Measurements from ENCODE around the gene TPD52L1. TPM values are rescaled to one million over a fixed set of nuclear protein-coding genes. Genes with fewer than 3 reads are reported as not detected.
A peak's percentile ranks its signal among the peaks of the same experiment; 100 is the strongest.

The TPD52L1 gene
- total RNA-seq, 1 donor from 2014 or later: 15.6 TPM

- Histone ChIP-seq H3K27ac (no peak overlapping the region), H3K9me3 (no peaks in the 10 kb centered on the region), H3K36me3 (peaks cover 9% of the 10 kb centered on the region), H3K4me3 (no peak overlapping the region), H3K4me1 (peaks cover 19% of the 10 kb centered on the region), H3K27me3 (ENCODE audit: low read depth) (no peaks in the 10 kb centered on the region)
- DNase-seq: no peak
- no peak for TF ChIP-seq CTCF (IDR thresholded peaks at IDR 0.05)
- intact Hi-C loops (cut with DNase I): no loop called here
- no peak for ATAC-seq
Measured at GRCh38 chr6:125303512-125303854, 149.9 kb downstream of the TPD52L1 start.

DNA sequence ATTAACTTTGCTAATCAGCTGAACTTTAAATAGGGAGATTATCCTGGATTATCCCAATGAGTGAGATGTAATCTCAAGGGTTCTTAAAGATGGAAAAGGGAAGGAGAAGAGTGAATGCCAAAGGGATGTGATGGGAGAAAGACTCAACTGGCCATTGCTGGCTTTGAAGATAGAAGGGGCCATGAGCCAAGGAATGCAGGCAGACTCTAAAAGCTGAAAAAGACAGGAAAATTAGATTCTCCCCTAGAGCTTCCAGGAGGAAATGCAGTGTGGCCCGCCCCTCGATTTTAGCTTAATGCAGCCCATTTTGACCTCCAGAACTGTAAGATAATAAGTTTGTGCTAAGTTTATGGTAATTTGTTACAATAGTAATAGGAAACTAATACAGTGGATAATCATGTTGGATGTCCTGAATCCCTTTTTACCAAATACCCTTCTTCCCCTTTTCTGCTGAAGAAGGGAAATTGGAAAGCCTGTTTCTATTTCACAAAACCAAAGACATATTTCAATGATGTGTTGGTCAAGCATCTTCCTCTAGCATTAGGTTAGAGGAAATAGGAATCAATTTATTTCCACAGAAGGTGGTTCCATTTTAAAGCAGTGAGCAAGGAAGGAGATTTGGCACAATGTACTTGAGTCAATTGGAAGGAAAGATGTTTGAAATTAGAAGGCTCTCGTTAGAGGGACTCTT, 151.5 kb downstream of the TPD52L1 start:
- intact Hi-C loops (cut with DNase I): no loop called here

DNA sequence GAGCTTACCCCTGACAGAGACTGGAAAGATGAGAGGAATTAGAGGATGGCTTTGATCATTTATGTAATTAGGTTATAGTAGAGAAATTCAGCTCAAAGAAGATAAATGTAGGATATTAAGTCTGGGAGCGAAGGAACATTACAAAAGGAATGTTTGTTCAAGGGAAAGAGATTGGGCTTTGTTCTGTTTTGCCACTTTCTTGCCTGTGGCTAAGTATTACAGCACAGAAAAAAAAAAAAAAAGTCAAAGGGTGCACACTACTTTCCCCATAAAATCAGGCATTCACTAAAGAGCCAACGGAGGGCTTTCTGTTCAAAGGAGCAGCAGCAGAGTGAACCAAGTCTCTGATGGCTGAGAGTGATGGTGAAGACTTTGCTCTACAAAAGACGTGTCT, 153.2 kb downstream of the TPD52L1 start:
- no peaks in the 10 kb centered on the region for H3K9me3 ChIP-seq
- H3K36me3 ChIP-seq: no peaks in the 10 kb centered on the region
- DNase-seq (no peak), ATAC-seq (no peak)
- no peaks in the 10 kb centered on the region for H3K27me3 ChIP-seq (ENCODE audit: low read depth)
- H3K4me3 ChIP-seq: no peak overlapping the region
- TF ChIP-seq CTCF (IDR thresholded peaks at IDR 0.05): no peak
- H3K27ac ChIP-seq: no peak overlapping the region
- H3K4me1 ChIP-seq: no peaks in the 10 kb centered on the region
- intact Hi-C loops (cut with DNase I): no loop called here

More for the DNA sequence above, 151.5 kb downstream of the TPD52L1 start:
- Histone ChIP-seq H3K4me3 (no peak overlapping the region), H3K4me1 (peaks cover 9% of the 10 kb centered on the region), H3K36me3 (no peaks in the 10 kb centered on the region), H3K27me3 (ENCODE audit: low read depth) (no peaks in the 10 kb centered on the region), H3K9me3 (no peaks in the 10 kb centered on the region), H3K27ac (no peak overlapping the region)
- ATAC-seq (no peak), DNase-seq (no peak)
- TF ChIP-seq CTCF (IDR thresholded peaks at IDR 0.05): no peak

GRCh38 chr6:125307150-125307838, 153.7 kb downstream of the TPD52L1 start:
- intact Hi-C loops (cut with DNase I): no loop called here
- Histone ChIP-seq H3K9me3 (no peaks in the 10 kb centered on the region), H3K4me1 (no peaks in the 10 kb centered on the region), H3K36me3 (no peaks in the 10 kb centered on the region), H3K4me3 (no peak overlapping the region), H3K27ac (no peak overlapping the region), H3K27me3 (ENCODE audit: low read depth) (no peaks in the 10 kb centered on the region)
- no peak for TF ChIP-seq CTCF (IDR thresholded peaks at IDR 0.05)
- ATAC-seq (no peak), DNase-seq (no peak)

DNA sequence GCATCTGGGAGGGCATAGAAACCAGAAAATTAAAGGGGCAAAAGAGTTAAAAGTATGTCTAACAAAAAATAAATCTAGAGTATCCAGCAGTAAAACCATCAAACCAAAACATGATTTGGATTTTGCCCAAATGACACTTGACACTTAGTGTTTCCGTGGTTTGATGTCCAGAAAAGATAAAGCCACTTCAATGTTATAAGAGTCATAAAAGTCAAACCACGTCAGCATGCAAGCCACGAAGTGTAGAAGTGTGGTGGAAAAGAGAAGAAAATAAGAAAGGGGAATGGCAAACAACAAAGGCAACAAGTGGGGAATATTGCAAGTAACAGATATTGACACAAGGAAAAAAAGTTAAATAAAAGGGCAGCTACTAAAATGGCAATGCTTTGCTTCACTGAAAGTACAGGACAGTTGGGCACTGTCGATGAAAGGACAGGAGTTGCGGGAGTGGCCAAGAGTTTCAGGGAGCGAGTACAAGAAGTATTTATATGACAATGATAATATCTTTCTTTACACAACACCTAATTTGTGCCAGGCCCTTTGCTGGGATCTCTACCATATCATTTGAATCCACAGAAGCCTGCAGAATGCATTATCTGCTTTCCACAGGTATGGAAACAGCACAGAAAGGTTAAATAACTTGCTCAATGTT, 154.5 kb downstream of the TPD52L1 start:
- no peak overlapping the region for H3K27ac ChIP-seq
- no peaks in the 10 kb centered on the region for H3K4me1 ChIP-seq
- ATAC-seq: peak in 1 of 2 donors; percentile 64
- no peaks in the 10 kb centered on the region for H3K27me3 ChIP-seq (ENCODE audit: low read depth)
- DNase-seq: no peak
- no peaks in the 10 kb centered on the region for H3K36me3 ChIP-seq
- no peak overlapping the region for H3K4me3 ChIP-seq
- no peaks in the 10 kb centered on the region for H3K9me3 ChIP-seq
- no peak for TF ChIP-seq CTCF (IDR thresholded peaks at IDR 0.05)
- intact Hi-C loops (cut with DNase I): no loop called here
